Measurements from ENCODE around the gene NR3C1. TPM values are rescaled to one million over a fixed set of nuclear protein-coding genes. Genes with fewer than 3 reads are reported as not detected.

NR3C1 gene
- total RNA-seq, 1 experiment from 2014 or later = 12.7 TPM

- BruUV-seq (replicated peaks) = no TSS peak
- CTCF ChIA-PET = no interaction called here
- intact Hi-C loops (cut with micrococcal nuclease; ENCODE audit: unreplicated experiment) = no loop called here
- H3K36me3 ChIP-seq (ENCODE audit: insufficient read depth, low read length, poor library complexity, severe bottlenecking) = no peaks in the 10 kb centered on the region
- POLR2A ChIA-PET (ENCODE audit: low non-redundant PET) = no interaction called here
- peaks cover 32% of the 10 kb centered on the region for H3K4me1 ChIP-seq (ENCODE audit: insufficient read depth, low read length, poor library complexity, severe bottlenecking)
- H3K27ac ChIP-seq (ENCODE audit: low read depth, low read length, poor library complexity, severe bottlenecking) = no peak overlapping the region
- no peak overlapping the region for H3K4me3 ChIP-seq (ENCODE audit: low read depth, low read length, poor library complexity, severe bottlenecking)
- TF ChIP-seq EZH2 (IDR thresholded peaks at IDR 0.05; ENCODE audit: borderline replicate concordance, low read depth, low read length, poor library complexity, severe bottlenecking) (no peak), CTCF (conservative IDR thresholded peaks at IDR 0.05; ENCODE audit: low read depth, low read length) (no peak)
- H3K9me3 ChIP-seq (ENCODE audit: low read depth, low read length, poor library complexity, severe bottlenecking) = no peaks in the 10 kb centered on the region
- no peaks in the 10 kb centered on the region for H3K27me3 ChIP-seq (replicated peaks; ENCODE audit: insufficient read depth, low read depth, low read length, poor library complexity)
- no peak for DNase-seq (ENCODE audit: low spot score)
Observed at GRCh38 chr5:143443330-143443729, 39.8 kb upstream of the NR3C1 start.

GRCh38 chr5:143442385-143442784 is 38.9 kb upstream of the NR3C1 start:
- no TSS peak for BruUV-seq (replicated peaks)
- peaks cover 32% of the 10 kb centered on the region for H3K4me1 ChIP-seq (ENCODE audit: insufficient read depth, low read length, poor library complexity, severe bottlenecking)
- no peaks in the 10 kb centered on the region for H3K27me3 ChIP-seq (replicated peaks; ENCODE audit: insufficient read depth, low read depth, low read length, poor library complexity)
- no peak overlapping the region for H3K4me3 ChIP-seq (ENCODE audit: low read depth, low read length, poor library complexity, severe bottlenecking)
- TF ChIP-seq EZH2 (IDR thresholded peaks at IDR 0.05; ENCODE audit: borderline replicate concordance, low read depth, low read length, poor library complexity, severe bottlenecking) (no peak), CTCF (conservative IDR thresholded peaks at IDR 0.05; ENCODE audit: low read depth, low read length) (no peak)
- intact Hi-C loops (cut with micrococcal nuclease; ENCODE audit: unreplicated experiment) = no loop called here
- ChIA-PET CTCF (no interaction called here), POLR2A (ENCODE audit: low non-redundant PET) (no interaction called here)
- no peak for DNase-seq (ENCODE audit: low spot score)
- no peak overlapping the region for H3K27ac ChIP-seq (ENCODE audit: low read depth, low read length, poor library complexity, severe bottlenecking)
- no peaks in the 10 kb centered on the region for H3K9me3 ChIP-seq (ENCODE audit: low read depth, low read length, poor library complexity, severe bottlenecking)
- no peaks in the 10 kb centered on the region for H3K36me3 ChIP-seq (ENCODE audit: insufficient read depth, low read length, poor library complexity, severe bottlenecking)

- TF ChIP-seq CTCF (conservative IDR thresholded peaks at IDR 0.05; ENCODE audit: low read depth, low read length) (no peak), EZH2 (IDR thresholded peaks at IDR 0.05; ENCODE audit: borderline replicate concordance, low read depth, low read length, poor library complexity, severe bottlenecking) (no peak)
- peak; percentile 86 for DNase-seq (ENCODE audit: low spot score)
- no peaks in the 10 kb centered on the region for H3K36me3 ChIP-seq (ENCODE audit: insufficient read depth, low read length, poor library complexity, severe bottlenecking)
Observed at GRCh38 chr5:143440448-143441115, 37.1 kb upstream of the NR3C1 start.

More at GRCh38 chr5:143440448-143441115, 37.1 kb upstream of the NR3C1 start:
- no peak overlapping the region for H3K4me3 ChIP-seq (ENCODE audit: low read depth, low read length, poor library complexity, severe bottlenecking)
- CTCF ChIA-PET = no interaction called here
- H3K9me3 ChIP-seq (ENCODE audit: low read depth, low read length, poor library complexity, severe bottlenecking) = no peaks in the 10 kb centered on the region
- POLR2A ChIA-PET (ENCODE audit: low non-redundant PET) = no interaction called here
- H3K27me3 ChIP-seq (replicated peaks; ENCODE audit: insufficient read depth, low read depth, low read length, poor library complexity) = no peaks in the 10 kb centered on the region
- BruUV-seq (replicated peaks) = no TSS peak
- peaks cover 19% of the 10 kb centered on the region for H3K4me1 ChIP-seq (ENCODE audit: insufficient read depth, low read length, poor library complexity, severe bottlenecking)
- intact Hi-C loops (cut with micrococcal nuclease; ENCODE audit: unreplicated experiment) = no loop called here
- H3K27ac ChIP-seq (ENCODE audit: low read depth, low read length, poor library complexity, severe bottlenecking) = no peak overlapping the region

Data from A673 (cell line).